Measurements from ENCODE around the gene IL25. TPM values are rescaled to one million over a fixed set of nuclear protein-coding genes. Genes with fewer than 3 reads are reported as not detected.
A peak's percentile ranks its signal among the peaks of the same experiment; 100 is the strongest.

Gene IL25
- total and polyA plus RNA-seq, 4 donors = not detected

DNA sequence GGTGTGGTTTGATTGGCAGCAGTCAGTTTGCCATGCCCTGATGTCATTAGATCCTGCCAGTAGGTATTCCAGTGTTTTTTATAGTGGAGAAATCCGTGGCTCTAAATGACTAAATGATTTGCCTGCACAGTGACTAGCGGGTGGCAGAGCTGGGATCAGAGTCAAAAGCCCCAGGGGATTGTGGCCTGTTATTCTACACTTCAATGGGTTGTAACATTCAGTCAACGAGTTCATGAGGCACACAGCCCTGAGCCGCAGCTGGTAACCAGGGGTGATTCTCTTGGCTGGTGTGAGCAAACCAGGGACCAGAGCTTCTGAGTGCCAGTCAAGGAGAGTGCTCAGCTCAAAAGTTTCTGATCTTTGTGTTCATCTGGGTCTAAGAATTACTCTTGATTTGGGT, 33.6 kb downstream of the IL25 start:
- Histone ChIP-seq H3K9ac (ENCODE audit: insufficient read depth in 1 of 2, low read length in 2 of 2) (no peak overlapping the region), H3K9me3 (ENCODE audit: control insufficient read depth in 4 of 4, insufficient read depth in 3 of 4, low read length in 3 of 4) (peaks cover 0 to 5% (median 0%) of the 10 kb centered on the region in 4 donors), H3K36me3 (ENCODE audit: control insufficient read depth in 4 of 4, insufficient read depth in 4 of 4, low read length in 4 of 4) (no peaks in the 10 kb centered on the region), H3K27ac (ENCODE audit: low read depth in 1 of 2, low read length in 1 of 2) (peak overlapping the region in 1 of 2 donors; percentile 91), H3K27me3 (ENCODE audit: control insufficient read depth in 3 of 3, insufficient read depth in 3 of 3, low read length in 2 of 3) (peaks cover 0 to 5% (median 0%) of the 10 kb centered on the region in 3 donors), H3K4me1 (ENCODE audit: control insufficient read depth in 5 of 5, insufficient read depth in 5 of 5, low read length in 5 of 5) (no peaks in the 10 kb centered on the region), H3K4me3 (no peak overlapping the region)
- no peak for ATAC-seq (ENCODE audit: insufficient read depth, low FRiP score)
- no peak for DNase-seq
- TF ChIP-seq, protein P1, sequence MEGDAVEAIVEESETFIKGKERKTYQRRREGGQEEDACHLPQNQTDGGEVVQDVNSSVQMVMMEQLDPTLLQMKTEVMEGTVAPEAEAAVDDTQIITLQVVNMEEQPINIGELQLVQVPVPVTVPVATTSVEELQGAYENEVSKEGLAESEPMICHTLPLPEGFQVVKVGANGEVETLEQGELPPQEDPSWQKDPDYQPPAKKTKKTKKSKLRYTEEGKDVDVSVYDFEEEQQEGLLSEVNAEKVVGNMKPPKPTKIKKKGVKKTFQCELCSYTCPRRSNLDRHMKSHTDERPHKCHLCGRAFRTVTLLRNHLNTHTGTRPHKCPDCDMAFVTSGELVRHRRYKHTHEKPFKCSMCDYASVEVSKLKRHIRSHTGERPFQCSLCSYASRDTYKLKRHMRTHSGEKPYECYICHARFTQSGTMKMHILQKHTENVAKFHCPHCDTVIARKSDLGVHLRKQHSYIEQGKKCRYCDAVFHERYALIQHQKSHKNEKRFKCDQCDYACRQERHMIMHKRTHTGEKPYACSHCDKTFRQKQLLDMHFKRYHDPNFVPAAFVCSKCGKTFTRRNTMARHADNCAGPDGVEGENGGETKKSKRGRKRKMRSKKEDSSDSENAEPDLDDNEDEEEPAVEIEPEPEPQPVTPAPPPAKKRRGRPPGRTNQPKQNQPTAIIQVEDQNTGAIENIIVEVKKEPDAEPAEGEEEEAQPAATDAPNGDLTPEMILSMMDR (IDR thresholded peaks at IDR 0.05; ENCODE audit: control extremely low read depth, extremely low read depth) = no peak
- 62 to 78% methylated on average over 4 of the region's 4 CpGs for WGBS, 2 donors

DNA sequence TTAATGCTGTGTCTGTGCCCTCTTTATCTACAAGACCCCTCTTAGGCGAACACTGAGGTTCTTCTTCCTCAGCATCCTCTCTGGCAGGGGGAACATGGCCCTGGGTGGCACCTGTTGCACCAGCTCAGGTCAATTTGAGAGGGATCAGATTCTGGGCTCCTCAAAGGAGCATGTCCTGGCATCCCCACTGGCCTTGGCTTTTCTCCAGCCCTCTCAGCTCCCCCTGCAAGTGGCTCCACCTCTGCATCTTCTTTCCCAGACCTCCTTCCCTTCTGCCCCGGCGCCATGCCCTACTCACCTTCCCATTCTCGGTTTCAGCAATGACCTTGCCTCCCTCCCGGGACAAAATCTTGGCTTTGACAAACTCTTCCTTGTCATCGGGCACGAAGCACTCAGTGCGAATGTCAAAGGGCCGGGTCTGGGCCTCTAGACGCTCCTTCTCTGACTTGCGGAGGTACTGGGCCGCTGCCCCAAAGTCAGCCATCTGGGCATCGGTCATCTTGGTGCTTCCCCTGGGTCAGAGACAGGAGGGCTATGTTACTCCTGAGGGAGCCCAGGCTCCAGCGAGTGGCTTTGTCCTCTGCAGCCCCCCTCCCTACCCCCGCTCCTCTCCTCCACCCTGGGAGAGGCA, 34.2 kb downstream of the IL25 start:
- H3K4me1 ChIP-seq (ENCODE audit: control insufficient read depth in 5 of 5, insufficient read depth in 5 of 5, low read length in 5 of 5) = no peaks in the 10 kb centered on the region
- peak overlapping the region in 1 of 2 donors; percentile 91 for H3K27ac ChIP-seq (ENCODE audit: low read depth in 1 of 2, low read length in 1 of 2)
- no peak for DNase-seq
- TF ChIP-seq, protein P1 (IDR thresholded peaks at IDR 0.05; ENCODE audit: control extremely low read depth, extremely low read depth) = no peak
- 86 to 95% methylated on average over 15 of the region's 15 CpGs for WGBS, 2 donors
- H3K9me3 ChIP-seq (ENCODE audit: control insufficient read depth in 4 of 4, insufficient read depth in 3 of 4, low read length in 3 of 4) = peaks cover 0 to 5% (median 0%) of the 10 kb centered on the region in 4 donors
- H3K9ac ChIP-seq (ENCODE audit: insufficient read depth in 1 of 2, low read length in 2 of 2) = no peak overlapping the region
- no peak overlapping the region for H3K4me3 ChIP-seq
- no peak for ATAC-seq (ENCODE audit: insufficient read depth, low FRiP score)
- peaks cover 0 to 5% (median 0%) of the 10 kb centered on the region in 3 donors for H3K27me3 ChIP-seq (ENCODE audit: control insufficient read depth in 3 of 3, insufficient read depth in 3 of 3, low read length in 2 of 3)
- no peaks in the 10 kb centered on the region for H3K36me3 ChIP-seq (ENCODE audit: control insufficient read depth in 4 of 4, insufficient read depth in 4 of 4, low read length in 4 of 4)

DNA sequence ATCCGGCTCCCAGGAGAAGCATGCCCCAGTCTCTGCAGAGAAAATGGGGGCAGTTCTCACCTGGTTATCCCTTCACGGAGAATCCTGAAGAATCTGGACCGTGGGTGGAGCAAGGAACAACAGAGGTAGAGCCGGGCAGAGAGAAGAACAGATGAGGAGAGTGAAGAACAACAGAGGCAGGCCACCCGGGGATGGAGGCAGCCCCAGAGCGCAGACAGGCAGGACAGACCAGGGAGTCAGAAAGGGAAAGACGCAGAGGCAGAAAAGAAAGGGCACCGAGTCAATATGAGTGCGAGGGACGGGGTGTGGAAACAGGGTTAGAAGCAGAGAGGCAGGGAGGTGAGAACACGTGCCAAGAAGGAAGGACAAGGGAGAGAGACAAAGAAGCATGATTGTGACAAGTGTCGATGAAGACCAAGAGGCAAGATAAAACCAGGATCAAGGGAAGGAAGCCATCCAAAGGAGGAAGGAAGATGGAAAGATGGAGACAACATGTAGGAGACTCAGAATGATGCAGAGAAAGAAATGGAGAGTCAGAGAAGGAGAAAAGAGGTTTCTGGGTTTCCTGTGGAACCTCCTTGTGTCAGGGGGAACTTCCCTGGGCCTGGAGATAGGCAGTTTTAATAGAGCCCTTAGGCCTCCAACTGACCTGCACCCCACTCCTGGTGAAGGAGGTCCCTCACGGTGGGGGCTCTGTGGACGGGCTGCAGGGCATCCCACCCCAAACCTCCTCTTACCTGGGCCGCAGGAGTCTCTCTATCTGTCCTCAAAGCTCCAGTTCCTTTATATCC, 35.1 kb downstream of the IL25 start, which contains the start of gene MYH6:
Gene MYH6 (minus strand): TSS at position 758 of the 791 bp plus-strand sequence. CDS start 1,050 bp downstream, outside the sequence.
- TF ChIP-seq, protein P1 (IDR thresholded peaks at IDR 0.05; ENCODE audit: control extremely low read depth, extremely low read depth) = no peak
- no peak within 1 kb of the TSS for H3K4me3 ChIP-seq
- WGBS, 2 donors = 78 to 87% methylated on average over 15 of the region's 15 CpGs
- H3K27me3 ChIP-seq (ENCODE audit: control insufficient read depth in 3 of 3, insufficient read depth in 3 of 3, low read length in 2 of 3) = peaks cover 0 to 3% (median 0%) of the 10 kb centered on the region in 3 donors
- DNase-seq (no peak), ATAC-seq (ENCODE audit: insufficient read depth, low FRiP score) (no peak)
- H3K36me3 ChIP-seq (ENCODE audit: control insufficient read depth in 4 of 4, insufficient read depth in 4 of 4, low read length in 4 of 4) = no peaks in the 10 kb centered on the region
- peak within 1 kb of the TSS in 1 of 2 donors; percentile 92 for H3K27ac ChIP-seq (ENCODE audit: low read depth in 1 of 2, low read length in 1 of 2)
- no peaks in the 10 kb centered on the region for H3K4me1 ChIP-seq (ENCODE audit: control insufficient read depth in 5 of 5, insufficient read depth in 5 of 5, low read length in 5 of 5)
- peaks cover 0 to 3% (median 0%) of the 10 kb centered on the region in 4 donors for H3K9me3 ChIP-seq (ENCODE audit: control insufficient read depth in 4 of 4, insufficient read depth in 3 of 4, low read length in 3 of 4)
- no peak within 1 kb of the TSS for H3K9ac ChIP-seq (ENCODE audit: insufficient read depth in 1 of 2, low read length in 2 of 2)
